ENCODE measurements around the gene BATF.

Gene BATF

GRCh38 chr14:75489480-75489837, 32.8 kb upstream of the BATF start:
- Histone ChIP-seq H3K36me3 (ENCODE audit: control insufficient read depth in 5 of 5, insufficient read depth in 5 of 5, low read length in 5 of 5) (no peaks in the 10 kb centered on the region), H3K27ac (ENCODE audit: low read depth, low read length) (no peak overlapping the region), H3K9me3 (ENCODE audit: control insufficient read depth in 5 of 5, low read length in 5 of 5) (no peaks in the 10 kb centered on the region), H3K4me3 (ENCODE audit: low read depth in 1 of 5, low read length in 5 of 5) (no peak overlapping the region), H3K4me1 (ENCODE audit: control insufficient read depth in 5 of 5, insufficient read depth in 5 of 5, low read length in 5 of 5) (no peaks in the 10 kb centered on the region), H3K27me3 (ENCODE audit: control insufficient read depth in 5 of 5, insufficient read depth in 4 of 5, low read length in 5 of 5) (peaks cover 0 to 2% (median 0%) of the 10 kb centered on the region in 5 donors), H3K9ac (ENCODE audit: low read length in 5 of 5) (no peak overlapping the region)

GRCh38 chr14:75491376-75491978, 30.8 kb upstream of the BATF start:
- no peak overlapping the region for H3K27ac ChIP-seq (ENCODE audit: low read depth, low read length)
- H3K4me3 ChIP-seq (ENCODE audit: low read depth in 1 of 5, low read length in 5 of 5) = no peak overlapping the region
- no peaks in the 10 kb centered on the region for H3K4me1 ChIP-seq (ENCODE audit: control insufficient read depth in 5 of 5, insufficient read depth in 5 of 5, low read length in 5 of 5)
- H3K36me3 ChIP-seq (ENCODE audit: control insufficient read depth in 5 of 5, insufficient read depth in 5 of 5, low read length in 5 of 5) = no peaks in the 10 kb centered on the region
- no peak overlapping the region for H3K9ac ChIP-seq (ENCODE audit: low read length in 5 of 5)
- H3K9me3 ChIP-seq (ENCODE audit: control insufficient read depth in 5 of 5, low read length in 5 of 5) = no peaks in the 10 kb centered on the region
- peaks cover 0 to 2% (median 0%) of the 10 kb centered on the region in 5 donors for H3K27me3 ChIP-seq (ENCODE audit: control insufficient read depth in 5 of 5, insufficient read depth in 4 of 5, low read length in 5 of 5)

GRCh38 chr14:75492832-75493591, 29.3 kb upstream of the BATF start:
- Histone ChIP-seq H3K36me3 (ENCODE audit: control insufficient read depth in 5 of 5, insufficient read depth in 5 of 5, low read length in 5 of 5) (no peaks in the 10 kb centered on the region), H3K9me3 (ENCODE audit: control insufficient read depth in 5 of 5, low read length in 5 of 5) (no peaks in the 10 kb centered on the region), H3K27me3 (ENCODE audit: control insufficient read depth in 5 of 5, insufficient read depth in 4 of 5, low read length in 5 of 5) (no peaks in the 10 kb centered on the region), H3K4me3 (ENCODE audit: low read depth in 1 of 5, low read length in 5 of 5) (no peak overlapping the region), H3K4me1 (ENCODE audit: control insufficient read depth in 5 of 5, insufficient read depth in 5 of 5, low read length in 5 of 5) (peaks cover 0 to 5% (median 0%) of the 10 kb centered on the region in 5 donors), H3K27ac (ENCODE audit: low read depth, low read length) (no peak overlapping the region), H3K9ac (ENCODE audit: low read length in 5 of 5) (no peak overlapping the region)

GRCh38 chr14:75493592-75494087, 28.6 kb upstream of the BATF start:
- no peaks in the 10 kb centered on the region for H3K36me3 ChIP-seq (ENCODE audit: control insufficient read depth in 5 of 5, insufficient read depth in 5 of 5, low read length in 5 of 5)
- no peaks in the 10 kb centered on the region for H3K9me3 ChIP-seq (ENCODE audit: control insufficient read depth in 5 of 5, low read length in 5 of 5)
- no peak overlapping the region for H3K4me3 ChIP-seq (ENCODE audit: low read depth in 1 of 5, low read length in 5 of 5)
- H3K9ac ChIP-seq (ENCODE audit: low read length in 5 of 5) = no peak overlapping the region
- no peak overlapping the region for H3K27ac ChIP-seq (ENCODE audit: low read depth, low read length)
- H3K27me3 ChIP-seq (ENCODE audit: control insufficient read depth in 5 of 5, insufficient read depth in 4 of 5, low read length in 5 of 5) = no peaks in the 10 kb centered on the region
- H3K4me1 ChIP-seq (ENCODE audit: control insufficient read depth in 5 of 5, insufficient read depth in 5 of 5, low read length in 5 of 5) = peaks cover 0 to 5% (median 0%) of the 10 kb centered on the region in 5 donors

- H3K4me3 ChIP-seq (ENCODE audit: low read depth in 1 of 5, low read length in 5 of 5) = no peak overlapping the region
- H3K9ac ChIP-seq (ENCODE audit: low read length in 5 of 5) = no peak overlapping the region
- H3K9me3 ChIP-seq (ENCODE audit: control insufficient read depth in 5 of 5, low read length in 5 of 5) = no peaks in the 10 kb centered on the region
- H3K36me3 ChIP-seq (ENCODE audit: control insufficient read depth in 5 of 5, insufficient read depth in 5 of 5, low read length in 5 of 5) = no peaks in the 10 kb centered on the region
- no peaks in the 10 kb centered on the region for H3K27me3 ChIP-seq (ENCODE audit: control insufficient read depth in 5 of 5, insufficient read depth in 4 of 5, low read length in 5 of 5)
- peaks cover 0 to 5% (median 0%) of the 10 kb centered on the region in 5 donors for H3K4me1 ChIP-seq (ENCODE audit: control insufficient read depth in 5 of 5, insufficient read depth in 5 of 5, low read length in 5 of 5)
- no peak overlapping the region for H3K27ac ChIP-seq (ENCODE audit: low read depth, low read length)
Measured at GRCh38 chr14:75494896-75495295, 27.4 kb upstream of the BATF start.

GRCh38 chr14:75495399-75495798, 26.9 kb upstream of the BATF start:
- Histone ChIP-seq H3K9me3 (ENCODE audit: control insufficient read depth in 5 of 5, low read length in 5 of 5) (no peaks in the 10 kb centered on the region), H3K4me1 (ENCODE audit: control insufficient read depth in 5 of 5, insufficient read depth in 5 of 5, low read length in 5 of 5) (peaks cover 0 to 5% (median 0%) of the 10 kb centered on the region in 5 donors), H3K4me3 (ENCODE audit: low read depth in 1 of 5, low read length in 5 of 5) (no peak overlapping the region), H3K36me3 (ENCODE audit: control insufficient read depth in 5 of 5, insufficient read depth in 5 of 5, low read length in 5 of 5) (no peaks in the 10 kb centered on the region), H3K27ac (ENCODE audit: low read depth, low read length) (no peak overlapping the region), H3K27me3 (ENCODE audit: control insufficient read depth in 5 of 5, insufficient read depth in 4 of 5, low read length in 5 of 5) (no peaks in the 10 kb centered on the region), H3K9ac (ENCODE audit: low read length in 5 of 5) (no peak overlapping the region)

GRCh38 chr14:75495882-75496281, 26.4 kb upstream of the BATF start:
- Histone ChIP-seq H3K27me3 (ENCODE audit: control insufficient read depth in 5 of 5, insufficient read depth in 4 of 5, low read length in 5 of 5) (no peaks in the 10 kb centered on the region), H3K9ac (ENCODE audit: low read length in 5 of 5) (no peak overlapping the region), H3K4me1 (ENCODE audit: control insufficient read depth in 5 of 5, insufficient read depth in 5 of 5, low read length in 5 of 5) (peaks cover 0 to 5% (median 0%) of the 10 kb centered on the region in 5 donors)

GRCh38 chr14:75496755-75497154, 25.5 kb upstream of the BATF start:
- Histone ChIP-seq H3K9ac (ENCODE audit: low read length in 5 of 5) (no peak overlapping the region), H3K27ac (ENCODE audit: low read depth, low read length) (no peak overlapping the region), H3K9me3 (ENCODE audit: control insufficient read depth in 5 of 5, low read length in 5 of 5) (no peaks in the 10 kb centered on the region), H3K4me3 (ENCODE audit: low read depth in 1 of 5, low read length in 5 of 5) (no peak overlapping the region), H3K27me3 (ENCODE audit: control insufficient read depth in 5 of 5, insufficient read depth in 4 of 5, low read length in 5 of 5) (no peaks in the 10 kb centered on the region), H3K4me1 (ENCODE audit: control insufficient read depth in 5 of 5, insufficient read depth in 5 of 5, low read length in 5 of 5) (peaks cover 0 to 5% (median 0%) of the 10 kb centered on the region in 5 donors), H3K36me3 (ENCODE audit: control insufficient read depth in 5 of 5, insufficient read depth in 5 of 5, low read length in 5 of 5) (no peaks in the 10 kb centered on the region)

More at GRCh38 chr14:75495882-75496281, 26.4 kb upstream of the BATF start:
- no peak overlapping the region for H3K4me3 ChIP-seq (ENCODE audit: low read depth in 1 of 5, low read length in 5 of 5)
- no peak overlapping the region for H3K27ac ChIP-seq (ENCODE audit: low read depth, low read length)
- no peaks in the 10 kb centered on the region for H3K9me3 ChIP-seq (ENCODE audit: control insufficient read depth in 5 of 5, low read length in 5 of 5)
- no peaks in the 10 kb centered on the region for H3K36me3 ChIP-seq (ENCODE audit: control insufficient read depth in 5 of 5, insufficient read depth in 5 of 5, low read length in 5 of 5)

GRCh38 chr14:75497191-75497590, 25.1 kb upstream of the BATF start:
- H3K27ac ChIP-seq (ENCODE audit: low read depth, low read length) = no peak overlapping the region
- no peak overlapping the region for H3K9ac ChIP-seq (ENCODE audit: low read length in 5 of 5)
- H3K9me3 ChIP-seq (ENCODE audit: control insufficient read depth in 5 of 5, low read length in 5 of 5) = no peaks in the 10 kb centered on the region
- H3K4me3 ChIP-seq (ENCODE audit: low read depth in 1 of 5, low read length in 5 of 5) = no peak overlapping the region
- H3K36me3 ChIP-seq (ENCODE audit: control insufficient read depth in 5 of 5, insufficient read depth in 5 of 5, low read length in 5 of 5) = no peaks in the 10 kb centered on the region
- peaks cover 0 to 5% (median 0%) of the 10 kb centered on the region in 5 donors for H3K4me1 ChIP-seq (ENCODE audit: control insufficient read depth in 5 of 5, insufficient read depth in 5 of 5, low read length in 5 of 5)
- no peaks in the 10 kb centered on the region for H3K27me3 ChIP-seq (ENCODE audit: control insufficient read depth in 5 of 5, insufficient read depth in 4 of 5, low read length in 5 of 5)

- peaks cover 0 to 5% (median 0%) of the 10 kb centered on the region in 5 donors for H3K4me1 ChIP-seq (ENCODE audit: control insufficient read depth in 5 of 5, insufficient read depth in 5 of 5, low read length in 5 of 5)
- H3K27ac ChIP-seq (ENCODE audit: low read depth, low read length) = no peak overlapping the region
- H3K9me3 ChIP-seq (ENCODE audit: control insufficient read depth in 5 of 5, low read length in 5 of 5) = no peaks in the 10 kb centered on the region
- H3K27me3 ChIP-seq (ENCODE audit: control insufficient read depth in 5 of 5, insufficient read depth in 4 of 5, low read length in 5 of 5) = no peaks in the 10 kb centered on the region
- H3K9ac ChIP-seq (ENCODE audit: low read length in 5 of 5) = no peak overlapping the region
- H3K4me3 ChIP-seq (ENCODE audit: low read depth in 1 of 5, low read length in 5 of 5) = no peak overlapping the region
- no peaks in the 10 kb centered on the region for H3K36me3 ChIP-seq (ENCODE audit: control insufficient read depth in 5 of 5, insufficient read depth in 5 of 5, low read length in 5 of 5)
Measured at GRCh38 chr14:75497701-75498100, 24.6 kb upstream of the BATF start.
